ENCODE results near the gene SETDB2.
A peak's percentile ranks its signal among the peaks of the same experiment; 100 is the strongest.
"Not testable (repeated sequence)": the region's sequence is repeated elsewhere in the genome, so short reads cannot be mapped to it uniquely, and the experiment has no call there.

The SETDB2 gene

GRCh38 chr13:49481788-49482187 is 37.7 kb downstream of the SETDB2 start:
- DNase-seq (ENCODE audit: insufficient read length) (no peak), FAIRE-seq (no peak)
- TF ChIP-seq TAF1 (IDR thresholded peaks at IDR 0.05; ENCODE audit: borderline replicate concordance, low read depth, low read length) (no peak), POLR2AphosphoS5 (IDR thresholded peaks at IDR 0.05; ENCODE audit: low read depth, low read length) (no peak), POLR2A (IDR thresholded peaks at IDR 0.05; ENCODE audit: low read depth, low read length) (no peak)

GRCh38 chr13:49488563-49488962 is 44.5 kb downstream of the SETDB2 start:
- FAIRE-seq, result no peak
- DNase-seq (ENCODE audit: insufficient read length), result no peak
- TF ChIP-seq POLR2A (IDR thresholded peaks at IDR 0.05; ENCODE audit: low read depth, low read length), result no peak
- no peak for TF ChIP-seq TAF1 (IDR thresholded peaks at IDR 0.05; ENCODE audit: borderline replicate concordance, low read depth, low read length)
- no peak for TF ChIP-seq POLR2AphosphoS5 (IDR thresholded peaks at IDR 0.05; ENCODE audit: low read depth, low read length)

DNA sequence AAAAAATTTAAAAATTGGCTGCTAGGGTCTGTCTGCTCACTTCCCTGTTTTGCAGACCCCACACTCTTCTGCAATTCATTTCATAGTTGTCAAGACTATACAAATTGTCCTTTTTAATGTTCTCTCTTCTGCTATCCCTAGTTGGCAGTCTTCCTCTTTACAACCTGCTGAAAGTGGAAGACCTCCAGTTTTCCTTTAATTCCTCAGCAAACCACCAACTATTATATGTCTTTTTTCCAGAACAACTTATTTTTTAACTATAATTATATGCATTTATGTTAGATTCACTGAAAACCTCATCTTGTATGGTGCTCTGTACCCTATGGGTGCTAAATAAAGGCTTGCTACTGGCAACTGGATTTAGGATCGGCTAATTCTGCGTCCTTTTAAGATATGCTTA is 50.6 kb downstream of the SETDB2 start:
- TF ChIP-seq POLR2A (IDR thresholded peaks at IDR 0.05; ENCODE audit: low read depth, low read length), result no peak
- no peak for TF ChIP-seq TAF1 (IDR thresholded peaks at IDR 0.05; ENCODE audit: borderline replicate concordance, low read depth, low read length)
- no peak for TF ChIP-seq POLR2AphosphoS5 (IDR thresholded peaks at IDR 0.05; ENCODE audit: low read depth, low read length)
- FAIRE-seq (no peak), DNase-seq (ENCODE audit: insufficient read length) (no peak)

GRCh38 chr13:49495783-49496762 is 52.0 kb downstream of the SETDB2 start, which contains the start of gene PHF11:
PHF11 (plus strand) TSS chr13:49495953; CDS start chr13:49496002, 49 bp downstream.
- DNase-seq (ENCODE audit: insufficient read length), result peak; percentile 67
- TF ChIP-seq POLR2AphosphoS5 (IDR thresholded peaks at IDR 0.05; ENCODE audit: low read depth, low read length) (peak; percentile 62; the same call in 1 of the 2 replicates), TAF1 (IDR thresholded peaks at IDR 0.05; ENCODE audit: borderline replicate concordance, low read depth, low read length) (peak; percentile 61; the same call in 1 of the 2 replicates), POLR2A (IDR thresholded peaks at IDR 0.05; ENCODE audit: low read depth, low read length) (peak; percentile 78; the same call in 1 of the 2 replicates)
- FAIRE-seq, result peak; percentile 92

GRCh38 chr13:49496837-49497236 is 52.8 kb downstream of the SETDB2 start:
- DNase-seq (ENCODE audit: insufficient read length); FAIRE-seq: not testable (repeated sequence)

- FAIRE-seq (peak; percentile 9), DNase-seq (ENCODE audit: insufficient read length) (no peak)
- TF ChIP-seq TAF1 (IDR thresholded peaks at IDR 0.05; ENCODE audit: borderline replicate concordance, low read depth, low read length), result no peak
- TF ChIP-seq POLR2A (IDR thresholded peaks at IDR 0.05; ENCODE audit: low read depth, low read length), result 0 out of 2 replicates have a peak, but pooled peaks have one; percentile 26
- no peak for TF ChIP-seq POLR2AphosphoS5 (IDR thresholded peaks at IDR 0.05; ENCODE audit: low read depth, low read length)
Observed at GRCh38 chr13:49497272-49497671, 53.2 kb downstream of the SETDB2 start.

GRCh38 chr13:49498206-49498605 is 54.1 kb downstream of the SETDB2 start:
- DNase-seq (ENCODE audit: insufficient read length), result no peak
- FAIRE-seq, result peak; percentile 79
- TF ChIP-seq TAF1 (IDR thresholded peaks at IDR 0.05; ENCODE audit: borderline replicate concordance, low read depth, low read length) (no peak), POLR2AphosphoS5 (IDR thresholded peaks at IDR 0.05; ENCODE audit: low read depth, low read length) (no peak), POLR2A (IDR thresholded peaks at IDR 0.05; ENCODE audit: low read depth, low read length) (no peak)

GRCh38 chr13:49499889-49500660 is 56.0 kb downstream of the SETDB2 start:
- no peak for DNase-seq (ENCODE audit: insufficient read length)
- no peak for TF ChIP-seq TAF1 (IDR thresholded peaks at IDR 0.05; ENCODE audit: borderline replicate concordance, low read depth, low read length)
- TF ChIP-seq POLR2AphosphoS5 (IDR thresholded peaks at IDR 0.05; ENCODE audit: low read depth, low read length), result 0 out of 2 replicates have a peak, but pooled peaks have one; percentile 30
- 0 out of 2 replicates have a peak, but pooled peaks have one; percentile 23 for TF ChIP-seq POLR2A (IDR thresholded peaks at IDR 0.05; ENCODE audit: low read depth, low read length)
- FAIRE-seq, result no peak

DNA sequence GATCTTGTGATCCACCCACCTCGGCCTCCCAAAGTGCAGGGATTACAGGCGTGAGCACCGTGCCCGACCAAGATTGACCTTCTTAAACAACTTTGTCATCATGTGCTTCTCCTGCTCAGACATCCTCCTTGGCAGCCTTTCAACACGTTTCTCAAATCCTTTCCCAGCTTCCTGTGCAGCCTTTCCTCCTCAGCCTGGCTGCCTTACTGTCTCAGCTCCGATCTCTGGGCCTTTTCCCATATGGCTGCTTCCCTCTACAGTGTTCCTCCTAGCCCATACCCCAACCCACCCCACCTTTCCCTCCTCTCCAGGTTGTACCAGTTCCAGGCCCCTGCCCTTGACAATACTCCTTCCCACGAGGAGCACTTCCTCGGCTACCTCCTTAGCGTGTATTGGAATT is 58.9 kb downstream of the SETDB2 start:
- DNase-seq (ENCODE audit: insufficient read length) (no peak), FAIRE-seq (no peak)
- TF ChIP-seq POLR2A (IDR thresholded peaks at IDR 0.05; ENCODE audit: low read depth, low read length) (no peak), TAF1 (IDR thresholded peaks at IDR 0.05; ENCODE audit: borderline replicate concordance, low read depth, low read length) (no peak), POLR2AphosphoS5 (IDR thresholded peaks at IDR 0.05; ENCODE audit: low read depth, low read length) (no peak)

- FAIRE-seq, result no peak
- DNase-seq (ENCODE audit: insufficient read length), result no peak
Observed at GRCh38 chr13:49503951-49504350, 59.9 kb downstream of the SETDB2 start.

GRCh38 chr13:49512578-49512977 is 68.5 kb downstream of the SETDB2 start:
- DNase-seq (ENCODE audit: insufficient read length) (no peak), FAIRE-seq (no peak)
- TF ChIP-seq POLR2A (IDR thresholded peaks at IDR 0.05; ENCODE audit: low read depth, low read length), result no peak
- TF ChIP-seq TAF1 (IDR thresholded peaks at IDR 0.05; ENCODE audit: borderline replicate concordance, low read depth, low read length), result no peak
- no peak for TF ChIP-seq POLR2AphosphoS5 (IDR thresholded peaks at IDR 0.05; ENCODE audit: low read depth, low read length)

More at GRCh38 chr13:49503951-49504350, 59.9 kb downstream of the SETDB2 start:
- TF ChIP-seq TAF1 (IDR thresholded peaks at IDR 0.05; ENCODE audit: borderline replicate concordance, low read depth, low read length) (no peak), POLR2A (IDR thresholded peaks at IDR 0.05; ENCODE audit: low read depth, low read length) (no peak), POLR2AphosphoS5 (IDR thresholded peaks at IDR 0.05; ENCODE audit: low read depth, low read length) (no peak)

All from GM12892 (cell line).